ENCODE results near the gene DNLZ. TPM values are rescaled to one million over a fixed set of nuclear protein-coding genes. Genes with fewer than 3 reads are reported as not detected.

Gene DNLZ
- total RNA-seq, 1 donor from 2014 or later, result 17.4 TPM

DNA sequence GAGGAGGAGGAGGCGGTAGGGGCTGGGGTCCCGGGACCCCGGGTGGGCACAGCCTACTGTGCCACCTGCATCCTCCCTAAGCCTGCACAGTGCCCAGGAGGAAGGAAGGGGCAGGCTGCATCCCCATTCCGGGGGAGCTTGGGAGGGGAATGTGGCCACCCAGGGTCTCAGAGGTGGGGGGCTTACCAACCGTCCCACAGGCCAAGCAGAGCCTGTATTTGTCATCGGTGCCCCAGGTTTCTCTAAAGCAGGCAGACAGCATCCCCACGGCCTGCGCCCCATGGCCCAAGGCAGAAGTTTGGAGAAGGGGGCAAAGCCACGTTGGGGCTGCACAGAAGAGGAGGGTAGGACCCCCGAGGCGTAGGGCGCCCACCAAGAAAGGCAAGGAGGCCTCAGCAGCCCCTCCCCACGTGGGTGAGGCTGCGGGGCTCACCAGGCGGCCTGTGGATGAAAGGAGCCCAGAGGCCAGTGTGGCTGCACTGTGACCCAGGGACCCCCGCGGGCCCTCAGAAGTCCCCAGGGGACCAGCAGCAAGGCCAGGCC is 36.7 kb downstream of the DNLZ start:
- no peaks in the 10 kb centered on the region for H3K36me3 ChIP-seq (ENCODE audit: control insufficient read depth, insufficient read depth, low read length)
- no peak for DNase-seq (ENCODE audit: low read depth)
- no peak for FAIRE-seq
- no peak overlapping the region for H3K4me3 ChIP-seq (ENCODE audit: low read depth, low read length)
- H3K27me3 ChIP-seq (ENCODE audit: control insufficient read depth, insufficient read depth, low read length), result peaks cover 2% of the 10 kb centered on the region
- TF ChIP-seq, protein P1, sequence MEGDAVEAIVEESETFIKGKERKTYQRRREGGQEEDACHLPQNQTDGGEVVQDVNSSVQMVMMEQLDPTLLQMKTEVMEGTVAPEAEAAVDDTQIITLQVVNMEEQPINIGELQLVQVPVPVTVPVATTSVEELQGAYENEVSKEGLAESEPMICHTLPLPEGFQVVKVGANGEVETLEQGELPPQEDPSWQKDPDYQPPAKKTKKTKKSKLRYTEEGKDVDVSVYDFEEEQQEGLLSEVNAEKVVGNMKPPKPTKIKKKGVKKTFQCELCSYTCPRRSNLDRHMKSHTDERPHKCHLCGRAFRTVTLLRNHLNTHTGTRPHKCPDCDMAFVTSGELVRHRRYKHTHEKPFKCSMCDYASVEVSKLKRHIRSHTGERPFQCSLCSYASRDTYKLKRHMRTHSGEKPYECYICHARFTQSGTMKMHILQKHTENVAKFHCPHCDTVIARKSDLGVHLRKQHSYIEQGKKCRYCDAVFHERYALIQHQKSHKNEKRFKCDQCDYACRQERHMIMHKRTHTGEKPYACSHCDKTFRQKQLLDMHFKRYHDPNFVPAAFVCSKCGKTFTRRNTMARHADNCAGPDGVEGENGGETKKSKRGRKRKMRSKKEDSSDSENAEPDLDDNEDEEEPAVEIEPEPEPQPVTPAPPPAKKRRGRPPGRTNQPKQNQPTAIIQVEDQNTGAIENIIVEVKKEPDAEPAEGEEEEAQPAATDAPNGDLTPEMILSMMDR (IDR thresholded peaks at IDR 0.05; ENCODE audit: insufficient read depth, low read length, severe bottlenecking), result no peak

DNA sequence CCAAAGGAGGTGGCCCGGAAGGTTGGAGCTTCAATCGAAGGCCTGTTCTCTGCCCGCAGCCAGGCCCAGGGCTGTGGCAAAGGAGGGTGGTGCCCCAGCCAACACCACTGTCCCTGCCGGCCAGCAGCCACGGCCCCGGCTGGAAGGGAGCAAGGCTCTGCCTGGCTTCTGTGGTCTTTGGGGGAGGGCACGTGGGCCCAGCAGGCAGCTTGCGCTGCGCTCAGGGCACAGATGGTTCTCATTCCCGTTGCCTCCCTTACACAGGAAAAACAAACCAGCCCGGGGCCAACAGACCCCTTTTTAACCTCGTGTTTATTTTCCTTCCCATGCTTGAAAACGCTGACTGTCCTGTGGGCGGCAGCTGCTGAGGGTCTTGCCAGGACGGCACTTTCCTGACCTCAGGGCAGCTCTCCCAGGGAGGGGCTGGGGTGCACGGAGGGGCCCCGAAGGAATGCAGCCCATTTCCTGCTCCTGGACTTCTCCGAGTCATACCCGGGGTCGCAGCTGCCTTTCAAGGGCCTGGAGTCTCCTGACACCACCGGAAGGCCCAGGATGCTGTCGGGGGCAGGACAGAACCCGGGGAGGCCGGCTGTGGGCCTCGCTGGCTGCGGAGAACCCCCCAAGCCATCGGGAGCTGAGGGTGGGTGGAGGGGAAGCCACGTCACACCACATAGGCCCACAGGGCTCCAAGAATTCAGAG is 37.3 kb downstream of the DNLZ start:
- H3K4me3 ChIP-seq (ENCODE audit: low read depth, low read length), result no peak overlapping the region

DNA sequence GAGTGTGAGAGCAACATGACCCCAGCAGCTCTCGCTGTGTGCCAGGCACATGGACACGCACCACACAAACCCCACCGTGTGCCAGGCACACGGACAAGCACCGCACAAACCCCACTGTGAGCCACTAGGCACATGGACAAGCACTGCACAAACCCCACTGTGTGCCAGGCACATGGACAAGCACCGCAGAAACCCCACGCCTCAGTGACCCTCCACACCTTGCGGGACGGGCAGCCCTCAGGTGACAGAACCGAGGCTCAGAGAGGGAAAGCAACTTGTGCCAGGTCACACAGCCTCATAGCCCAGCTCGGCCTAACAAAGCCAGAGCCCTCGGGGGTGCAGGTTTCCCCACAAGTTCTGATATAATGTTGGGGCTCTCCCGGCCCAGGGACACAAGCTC is 38.2 kb downstream of the DNLZ start:
- TF ChIP-seq, protein P1 (IDR thresholded peaks at IDR 0.05; ENCODE audit: insufficient read depth, low read length, severe bottlenecking), result no peak
- no peaks in the 10 kb centered on the region for H3K36me3 ChIP-seq (ENCODE audit: control insufficient read depth, insufficient read depth, low read length)
- peaks cover 2% of the 10 kb centered on the region for H3K27me3 ChIP-seq (ENCODE audit: control insufficient read depth, insufficient read depth, low read length)
- DNase-seq (ENCODE audit: low read depth) (no peak), FAIRE-seq (no peak)
- no peak overlapping the region for H3K4me3 ChIP-seq (ENCODE audit: low read depth, low read length)

More for the DNA sequence above, 37.3 kb downstream of the DNLZ start:
- TF ChIP-seq, protein P1 (IDR thresholded peaks at IDR 0.05; ENCODE audit: insufficient read depth, low read length, severe bottlenecking), result no peak
- Histone ChIP-seq H3K27me3 (ENCODE audit: control insufficient read depth, insufficient read depth, low read length) (peaks cover 2% of the 10 kb centered on the region), H3K36me3 (ENCODE audit: control insufficient read depth, insufficient read depth, low read length) (no peaks in the 10 kb centered on the region)
- DNase-seq (ENCODE audit: low read depth), result no peak
- FAIRE-seq, result no peak

DNA sequence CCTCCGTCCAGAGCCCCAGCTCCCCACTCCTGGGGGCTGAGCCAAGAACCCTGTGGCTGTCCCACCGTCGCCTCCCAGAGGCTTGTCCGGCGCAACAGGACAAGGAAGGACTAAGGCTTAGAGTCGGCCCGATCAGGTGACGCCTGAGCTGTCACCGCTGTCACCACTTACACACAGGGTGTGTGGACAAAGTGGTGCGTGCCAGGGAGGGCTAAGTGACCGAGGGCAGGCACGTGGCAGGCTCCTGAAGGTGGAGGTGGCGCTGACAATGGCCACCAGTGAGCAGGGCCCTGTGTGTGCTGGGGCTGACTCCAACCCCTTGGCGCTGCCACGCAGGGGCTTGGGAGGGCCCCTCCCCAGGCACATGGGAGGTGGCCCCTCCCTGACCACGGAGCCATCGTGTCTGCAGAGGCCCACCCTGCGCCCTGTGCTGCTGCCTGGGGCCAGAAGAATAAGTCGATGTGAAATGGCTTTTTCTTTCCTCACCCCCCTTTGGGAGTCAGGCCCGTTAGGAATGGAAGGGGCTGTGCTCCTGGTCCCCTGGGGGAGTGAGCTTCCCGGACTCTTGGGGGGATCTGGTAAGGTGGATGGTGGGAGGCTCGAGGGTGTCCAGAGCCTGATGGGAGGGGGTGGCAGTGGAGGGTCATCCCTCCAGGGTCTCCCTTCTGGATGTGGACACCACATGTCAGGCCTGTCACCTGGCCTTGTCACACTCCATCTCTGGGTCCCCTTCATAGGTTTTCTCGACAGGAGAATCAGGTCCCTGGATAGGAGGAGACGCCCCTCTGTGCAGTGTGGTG is 38.8 kb downstream of the DNLZ start:
- TF ChIP-seq, protein P1 (IDR thresholded peaks at IDR 0.05; ENCODE audit: insufficient read depth, low read length, severe bottlenecking), result no peak
- FAIRE-seq (no peak), DNase-seq (ENCODE audit: low read depth) (no peak)
- no peak overlapping the region for H3K4me3 ChIP-seq (ENCODE audit: low read depth, low read length)
- H3K36me3 ChIP-seq (ENCODE audit: control insufficient read depth, insufficient read depth, low read length), result no peaks in the 10 kb centered on the region
- H3K27me3 ChIP-seq (ENCODE audit: control insufficient read depth, insufficient read depth, low read length), result peaks cover 2% of the 10 kb centered on the region

DNA sequence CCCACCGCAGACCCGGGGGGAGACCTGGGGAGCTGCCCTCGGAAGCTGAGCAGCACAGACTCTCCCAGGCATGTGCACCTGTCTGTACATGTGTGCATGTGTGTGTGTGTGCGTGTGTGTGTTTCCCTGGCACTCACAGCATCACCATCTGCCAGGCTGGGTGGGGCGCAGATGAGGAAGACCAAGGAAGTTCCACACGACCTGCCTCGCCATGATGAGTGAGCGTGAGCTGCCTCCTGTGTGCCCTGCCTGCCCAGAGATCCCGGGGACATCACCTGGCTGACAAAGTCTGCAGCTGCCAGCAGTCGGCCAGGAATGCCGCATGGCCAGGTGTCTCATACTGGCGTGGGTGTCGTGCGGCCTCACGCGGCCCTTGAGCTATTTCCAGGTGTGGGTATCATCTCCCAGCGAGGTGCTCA is 40.2 kb downstream of the DNLZ start:
- TF ChIP-seq, protein P1 (IDR thresholded peaks at IDR 0.05; ENCODE audit: insufficient read depth, low read length, severe bottlenecking), result peak; percentile 17
- FAIRE-seq (peak; percentile 66), DNase-seq (ENCODE audit: low read depth) (peak; percentile 56)
- Histone ChIP-seq H3K27me3 (ENCODE audit: control insufficient read depth, insufficient read depth, low read length) (peaks cover 2% of the 10 kb centered on the region), H3K4me3 (ENCODE audit: low read depth, low read length) (no peak overlapping the region), H3K36me3 (ENCODE audit: control insufficient read depth, insufficient read depth, low read length) (no peaks in the 10 kb centered on the region)

Data from bronchial epithelial cell (primary cell).